K562 (cell line): ENCODE measurements around the gene SLC35E2B. TPM values are rescaled to one million over a fixed set of nuclear protein-coding genes. Genes with fewer than 3 reads are reported as not detected.
"Not testable (repeated sequence)": the region's sequence is repeated elsewhere in the genome, so short reads cannot be mapped to it uniquely, and the experiment has no call there.

Experiments used
- ETV5 ChIP-seq: sonication (generic); formaldehyde crosslinking; IDR thresholded peaks from 2 replicates; pipeline ENCODE4 v1.4.0; 2020; ENCODE audit warnings: low read depth, mild to moderate bottlenecking, missing genetic modification reagents
- MAZ ChIP-seq, 2 experiments: fragments of 450-650 bp in 1 of 2; sonication (generic) in 1 of 2; formaldehyde crosslinking; IDR thresholded peaks in 1 of 2; conservative IDR thresholded peaks in 1 of 2; 2 replicates each; pipeline versions ENCODE4 v1.4.0 to v1.5.0; 2020; ENCODE audit warnings: mild to moderate bottlenecking in 1 of 2, missing genetic modification reagents in 1 of 2
- polyA plus RNA-seq, 8 experiments: library from polyadenylated mRNA; depleted of rRNA in 4 of 8; stranded (reverse) in 5 of 8; unstranded in 3 of 8; fragments of >200 nt; fragmentation: Nextera tagmentation in 2 of 8; fragmentation: Illumina TruSeq in 1 of 8; extraction: Ambion mirVana in 2 of 8; extraction: Trizol in 1 of 8; gene quantifications; 2 replicates each; pipeline versions ENCODE4 v1.2.1 to v1.2.3, GENCODE V29; 2011 to 2014; ENCODE audit warnings: inconsistent platforms in 1 of 8, missing spikeins in 1 of 8
- total RNA-seq, 7 experiments: library from RNA; depleted of rRNA in 6 of 7; stranded (reverse); fragments of >200 nt in 6 of 7; fragmentation: Illumina TruSeq in 2 of 7; extraction: Trizol in 2 of 7; gene quantifications; 2 replicates each; pipeline versions ENCODE4 v1.2.1 to v1.2.3, GENCODE V29; 2011 to 2021; ENCODE audit warnings: low replicate concordance in 1 of 7
- TF ChIP-seq, protein P1 (sequence below), 2 experiments: fragments of 450-650 bp in 1 of 2; sonication (generic) in 1 of 2; formaldehyde crosslinking in 1 of 2; IDR thresholded peaks; 2 replicates each; pipeline versions ENCODE4 v1.7.1 to v1.9.0; 2016 to 2022; ENCODE audit warnings: inconsistent platforms in 1 of 2, mild to moderate bottlenecking in 1 of 2, missing genetic modification reagents in 1 of 2
- TF ChIP-seq, protein P2 (sequence below), 2 experiments: fragments of 450-650 bp in 1 of 2; sonication (generic) in 1 of 2; formaldehyde crosslinking in 1 of 2; IDR thresholded peaks in 1 of 2; conservative IDR thresholded peaks in 1 of 2; 2 replicates each; pipeline versions ENCODE4 v1.6.1 to v1.8.1; 2016 to 2023; ENCODE audit warnings: mild to moderate bottlenecking in 2 of 2, moderate library complexity in 2 of 2, inconsistent platforms in 1 of 2, missing genetic modification reagents in 1 of 2
- TF ChIP-seq, protein P3 (sequence below), 2 experiments: fragments of 450-650 bp; IDR thresholded peaks; 2 replicates each; pipeline ENCODE4 v1.6.1; 2018; ENCODE audit warnings: mild to moderate bottlenecking in 2 of 2, low read depth in 1 of 2; ENCODE audit not compliant: partially characterized antibody in 2 of 2

The SLC35E2B gene
- total and polyA plus RNA-seq, 9 of the 15 experiments (the other 6 are each of a cell fraction or from before 2014, with no cell fraction given), result 4.7 to 44.6 (median 20.7) TPM

DNA sequence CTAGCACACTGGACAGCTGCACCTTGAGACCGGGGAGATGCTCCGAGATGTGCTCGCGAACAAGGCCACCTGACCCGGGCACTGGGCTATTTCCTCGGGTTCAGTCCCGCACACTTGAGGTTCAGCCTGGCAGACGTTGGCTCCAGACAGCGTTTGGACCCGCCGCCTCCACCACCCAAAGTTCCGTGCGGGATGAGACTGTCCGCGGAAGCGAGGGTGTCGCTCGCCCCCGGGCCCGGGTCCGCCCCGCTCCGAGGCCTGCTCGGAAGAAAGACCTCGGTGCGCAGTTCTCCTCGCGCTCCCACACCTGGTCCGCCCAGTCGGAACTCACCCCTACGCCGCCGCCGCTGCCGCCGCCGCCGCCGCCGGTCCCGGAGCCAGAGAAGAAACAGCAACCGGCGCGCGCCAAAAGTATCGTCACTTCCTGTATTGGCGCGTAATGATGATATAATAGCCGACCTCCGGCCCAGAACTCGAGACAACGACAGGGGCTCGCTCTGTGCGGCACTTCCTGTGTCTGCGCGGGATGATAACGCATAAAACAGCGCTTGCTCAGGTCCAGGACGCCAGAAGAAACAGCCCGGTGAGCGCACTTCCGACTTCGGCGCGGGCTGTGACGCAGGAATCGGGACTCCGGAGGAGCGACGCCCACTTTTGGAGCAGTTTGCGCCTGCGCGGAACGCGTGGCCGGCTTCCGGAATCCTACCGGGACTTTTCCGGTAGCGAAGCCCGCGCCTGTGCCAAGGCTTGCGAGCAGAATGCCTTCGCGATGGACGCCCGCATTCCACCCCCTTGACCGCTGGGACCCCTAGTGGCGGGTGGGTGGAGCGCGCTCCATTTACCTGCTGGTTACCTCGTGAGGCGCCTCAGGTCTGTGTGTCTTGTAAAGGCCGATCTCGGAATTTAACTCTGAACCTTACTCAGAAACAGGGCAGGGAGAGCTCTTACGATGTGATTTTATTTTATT, 33.7 kb downstream of the SLC35E2B start, which contains the start of gene CDK11B (continued):
- TF ChIP-seq, protein P1, sequence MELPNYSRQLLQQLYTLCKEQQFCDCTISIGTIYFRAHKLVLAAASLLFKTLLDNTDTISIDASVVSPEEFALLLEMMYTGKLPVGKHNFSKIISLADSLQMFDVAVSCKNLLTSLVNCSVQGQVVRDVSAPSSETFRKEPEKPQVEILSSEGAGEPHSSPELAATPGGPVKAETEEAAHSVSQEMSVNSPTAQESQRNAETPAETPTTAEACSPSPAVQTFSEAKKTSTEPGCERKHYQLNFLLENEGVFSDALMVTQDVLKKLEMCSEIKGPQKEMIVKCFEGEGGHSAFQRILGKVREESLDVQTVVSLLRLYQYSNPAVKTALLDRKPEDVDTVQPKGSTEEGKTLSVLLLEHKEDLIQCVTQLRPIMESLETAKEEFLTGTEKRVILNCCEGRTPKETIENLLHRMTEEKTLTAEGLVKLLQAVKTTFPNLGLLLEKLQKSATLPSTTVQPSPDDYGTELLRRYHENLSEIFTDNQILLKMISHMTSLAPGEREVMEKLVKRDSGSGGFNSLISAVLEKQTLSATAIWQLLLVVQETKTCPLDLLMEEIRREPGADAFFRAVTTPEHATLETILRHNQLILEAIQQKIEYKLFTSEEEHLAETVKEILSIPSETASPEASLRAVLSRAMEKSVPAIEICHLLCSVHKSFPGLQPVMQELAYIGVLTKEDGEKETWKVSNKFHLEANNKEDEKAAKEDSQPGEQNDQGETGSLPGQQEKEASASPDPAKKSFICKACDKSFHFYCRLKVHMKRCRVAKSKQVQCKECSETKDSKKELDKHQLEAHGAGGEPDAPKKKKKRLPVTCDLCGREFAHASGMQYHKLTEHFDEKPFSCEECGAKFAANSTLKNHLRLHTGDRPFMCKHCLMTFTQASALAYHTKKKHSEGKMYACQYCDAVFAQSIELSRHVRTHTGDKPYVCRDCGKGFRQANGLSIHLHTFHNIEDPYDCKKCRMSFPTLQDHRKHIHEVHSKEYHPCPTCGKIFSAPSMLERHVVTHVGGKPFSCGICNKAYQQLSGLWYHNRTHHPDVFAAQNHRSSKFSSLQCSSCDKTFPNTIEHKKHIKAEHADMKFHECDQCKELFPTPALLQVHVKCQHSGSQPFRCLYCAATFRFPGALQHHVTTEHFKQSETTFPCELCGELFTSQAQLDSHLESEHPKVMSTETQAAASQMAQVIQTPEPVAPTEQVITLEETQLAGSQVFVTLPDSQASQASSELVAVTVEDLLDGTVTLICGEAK (IDR thresholded peaks at IDR 0.05), result peak; percentile 96
- TF ChIP-seq, protein P1 (CRISPR knock-in tag; IDR thresholded peaks at IDR 0.05), result not testable (repeated sequence)
- TF ChIP-seq ETV5 (CRISPR knock-in tag) (peak; percentile 84), MAZ (CRISPR knock-in tag; conservative IDR thresholded peaks at IDR 0.05 in 1 of 2, IDR thresholded peaks at IDR 0.05 in 1 of 2) (peak; percentile 53 to 64; a peak in 3 of 4 replicates)
- TF ChIP-seq, protein P2, sequence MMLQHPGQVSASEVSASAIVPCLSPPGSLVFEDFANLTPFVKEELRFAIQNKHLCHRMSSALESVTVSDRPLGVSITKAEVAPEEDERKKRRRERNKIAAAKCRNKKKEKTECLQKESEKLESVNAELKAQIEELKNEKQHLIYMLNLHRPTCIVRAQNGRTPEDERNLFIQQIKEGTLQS (IDR thresholded peaks at IDR 0.05), result peak; percentile 82
- TF ChIP-seq, protein P2 (CRISPR knock-in tag; conservative IDR thresholded peaks at IDR 0.05), result 0 out of 2 replicates have a peak, but pooled peaks have one; percentile 30
- TF ChIP-seq, protein P3, sequence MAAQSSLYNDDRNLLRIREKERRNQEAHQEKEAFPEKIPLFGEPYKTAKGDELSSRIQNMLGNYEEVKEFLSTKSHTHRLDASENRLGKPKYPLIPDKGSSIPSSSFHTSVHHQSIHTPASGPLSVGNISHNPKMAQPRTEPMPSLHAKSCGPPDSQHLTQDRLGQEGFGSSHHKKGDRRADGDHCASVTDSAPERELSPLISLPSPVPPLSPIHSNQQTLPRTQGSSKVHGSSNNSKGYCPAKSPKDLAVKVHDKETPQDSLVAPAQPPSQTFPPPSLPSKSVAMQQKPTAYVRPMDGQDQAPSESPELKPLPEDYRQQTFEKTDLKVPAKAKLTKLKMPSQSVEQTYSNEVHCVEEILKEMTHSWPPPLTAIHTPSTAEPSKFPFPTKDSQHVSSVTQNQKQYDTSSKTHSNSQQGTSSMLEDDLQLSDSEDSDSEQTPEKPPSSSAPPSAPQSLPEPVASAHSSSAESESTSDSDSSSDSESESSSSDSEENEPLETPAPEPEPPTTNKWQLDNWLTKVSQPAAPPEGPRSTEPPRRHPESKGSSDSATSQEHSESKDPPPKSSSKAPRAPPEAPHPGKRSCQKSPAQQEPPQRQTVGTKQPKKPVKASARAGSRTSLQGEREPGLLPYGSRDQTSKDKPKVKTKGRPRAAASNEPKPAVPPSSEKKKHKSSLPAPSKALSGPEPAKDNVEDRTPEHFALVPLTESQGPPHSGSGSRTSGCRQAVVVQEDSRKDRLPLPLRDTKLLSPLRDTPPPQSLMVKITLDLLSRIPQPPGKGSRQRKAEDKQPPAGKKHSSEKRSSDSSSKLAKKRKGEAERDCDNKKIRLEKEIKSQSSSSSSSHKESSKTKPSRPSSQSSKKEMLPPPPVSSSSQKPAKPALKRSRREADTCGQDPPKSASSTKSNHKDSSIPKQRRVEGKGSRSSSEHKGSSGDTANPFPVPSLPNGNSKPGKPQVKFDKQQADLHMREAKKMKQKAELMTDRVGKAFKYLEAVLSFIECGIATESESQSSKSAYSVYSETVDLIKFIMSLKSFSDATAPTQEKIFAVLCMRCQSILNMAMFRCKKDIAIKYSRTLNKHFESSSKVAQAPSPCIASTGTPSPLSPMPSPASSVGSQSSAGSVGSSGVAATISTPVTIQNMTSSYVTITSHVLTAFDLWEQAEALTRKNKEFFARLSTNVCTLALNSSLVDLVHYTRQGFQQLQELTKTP (IDR thresholded peaks at IDR 0.05; ENCODE audit: low read depth in 1 of 2, partially characterized antibody in 2 of 2), result peak in 1 of 2 experiments; percentile 48
